Adipose tissue (tissue), 3 donors: ENCODE data around the gene UBXN10. TPM values are rescaled to one million over a fixed set of nuclear protein-coding genes. Genes with fewer than 3 reads are reported as not detected.

Experiments
- H3K27ac ChIP-seq: one replicate; pipeline ENCODE4 v1.5.1; 2013; ENCODE audit warnings: low read depth, low read length
- WGBS, 3 donors: extraction: QIAGEN DNeasy Blood & Tissue Kit; methylation state at CpG; one replicate each; pipeline ENCODE4 v1.1.7; 2013; 5-methylcytosine and 5-hydroxymethylcytosine counted together
- polyA plus RNA-seq, 3 donors: library from polyadenylated mRNA; stranded (reverse); fragments of 200-250 nt; gene quantifications; one replicate each; pipeline ENCODE4 v1.2.3, GENCODE V29; 2013
- donor health status: healthy with polysubstance abuse.
- donor health status: Bipolar disorder and iron deficiency.
- donor health status: healthy.

The UBXN10 gene
- polyA plus RNA-seq, 3 donors = 0.24 to 0.68 (median 0.34) TPM

DNA sequence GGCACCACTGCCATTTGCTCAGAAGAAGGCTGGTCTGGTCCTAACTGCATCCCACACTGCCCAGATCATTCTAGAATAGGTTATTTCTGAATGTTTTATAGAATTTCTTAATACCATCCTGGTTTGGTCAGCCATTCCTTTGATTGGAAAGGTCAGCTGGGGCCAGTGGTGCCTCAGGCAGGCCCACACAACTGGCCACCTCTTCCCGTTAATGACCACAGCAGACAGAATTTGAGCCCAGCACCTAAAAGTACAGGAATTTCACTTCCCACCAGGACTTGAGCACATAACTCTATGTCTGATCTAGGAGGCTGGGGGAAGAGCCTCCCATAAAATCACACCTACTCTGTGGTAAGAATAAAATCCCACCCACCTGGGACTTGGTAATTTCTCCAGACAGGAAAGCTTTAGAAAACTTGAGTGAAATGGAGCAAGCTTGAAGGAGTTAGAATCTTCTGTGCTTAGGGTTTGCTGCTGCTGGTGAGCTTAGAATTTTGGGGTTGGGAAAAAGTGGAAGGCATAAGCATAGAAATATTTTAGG is 7.0 kb downstream of the UBXN10 start:
- whole genome bisulfite sequencing, 3 donors = 67 to 95% (median 85%) methylated on average over 1 of the region's 1 CpG
- H3K27ac ChIP-seq = no peak overlapping the region

DNA sequence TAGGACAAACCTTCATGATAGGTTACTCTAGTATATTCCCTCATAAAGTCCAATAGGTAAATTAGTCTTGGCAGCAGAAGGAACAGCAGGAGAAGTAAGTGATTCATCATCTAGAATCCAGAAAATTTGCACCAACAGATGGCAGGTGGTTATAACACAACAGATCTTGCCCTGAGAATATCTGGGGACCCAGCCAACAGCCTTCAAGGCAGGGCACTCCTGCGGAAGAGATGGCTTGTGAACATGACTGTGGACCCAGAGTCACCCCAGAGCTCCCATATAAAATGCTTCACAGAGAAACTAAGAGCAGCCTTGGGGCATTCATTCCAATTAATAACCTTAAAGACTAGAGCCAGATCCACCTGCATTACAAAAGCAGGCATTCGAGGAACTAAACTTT is 8.3 kb downstream of the UBXN10 start:
- no peak overlapping the region for H3K27ac ChIP-seq
- WGBS, 3 donors = 85 to 94% (median 92%) methylated on average over 2 of the region's 2 CpGs

- WGBS, 3 donors = 25 to 37% (median 32%) methylated on average over 15 of the region's 15 CpGs
Observed at GRCh38 chr1:20194757-20195461, 9.0 kb downstream of the UBXN10 start.

GRCh38 chr1:20195462-20195780 is 9.5 kb downstream of the UBXN10 start:
- no peak overlapping the region for H3K27ac ChIP-seq
- 53 to 74% (median 73%) methylated on average over 4 of the region's 4 CpGs for WGBS, 3 donors

More at GRCh38 chr1:20194757-20195461, 9.0 kb downstream of the UBXN10 start:
- H3K27ac ChIP-seq = no peak overlapping the region

- H3K27ac ChIP-seq = no peak overlapping the region
- 61 to 77% (median 67%) methylated on average over 5 to 6 of the region's 6 CpGs for WGBS, 3 donors
Observed at GRCh38 chr1:20197329-20197791, 11.5 kb downstream of the UBXN10 start.

GRCh38 chr1:20198296-20198695 is 12.4 kb downstream of the UBXN10 start:
- no peak overlapping the region for H3K27ac ChIP-seq
- 44 to 89% (median 85%) methylated on average over 1 of the region's 1 CpG for WGBS, 3 donors

DNA sequence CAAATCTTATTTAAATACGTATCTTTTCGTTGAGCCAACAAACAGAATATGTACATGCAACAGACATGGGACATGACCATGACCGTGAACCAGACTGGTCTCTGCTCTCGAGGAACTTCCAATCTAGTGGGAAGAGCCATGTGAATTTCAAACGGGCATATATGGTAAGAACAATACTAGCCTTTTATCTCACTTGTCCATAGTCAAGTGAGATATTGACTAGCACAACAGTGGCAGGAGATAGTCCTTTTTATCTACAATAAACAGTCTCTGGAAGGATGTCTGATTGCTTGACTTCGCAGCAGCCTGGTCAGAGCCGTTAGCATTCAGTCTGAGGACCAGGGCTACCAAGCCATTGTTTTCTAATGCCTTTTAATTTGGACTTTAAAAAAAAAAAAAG is 13.0 kb downstream of the UBXN10 start:
- no peak overlapping the region for H3K27ac ChIP-seq
- 56 to 70% (median 60%) methylated on average over 7 of the region's 7 CpGs for WGBS, 3 donors

- 33 to 54% (median 42%) methylated on average over 3 of the region's 3 CpGs for WGBS, 3 donors
- H3K27ac ChIP-seq = no peak overlapping the region
Observed at GRCh38 chr1:20199403-20199802, 13.5 kb downstream of the UBXN10 start.

DNA sequence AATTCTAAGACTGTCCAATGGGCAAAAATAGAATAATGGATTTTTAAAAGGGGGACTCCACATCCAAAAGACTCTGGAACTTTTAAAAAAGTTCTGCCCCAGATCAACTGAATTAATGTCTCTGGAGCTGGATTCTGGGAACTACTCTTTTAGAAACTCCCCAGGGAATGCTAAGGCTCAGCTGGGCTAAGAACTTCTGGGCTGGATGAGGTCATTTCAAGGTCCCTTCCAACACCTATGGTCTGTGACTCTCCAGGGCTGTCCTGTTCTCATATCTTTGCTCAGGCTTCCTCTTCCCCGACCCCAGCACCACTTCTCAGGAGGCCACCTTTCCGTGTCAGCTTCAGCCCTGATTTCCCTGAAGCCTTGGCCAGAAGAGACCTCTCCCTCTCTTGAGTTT is 13.9 kb downstream of the UBXN10 start:
- no peak overlapping the region for H3K27ac ChIP-seq
- 50 to 61% (median 55%) methylated on average over 2 of the region's 2 CpGs for WGBS, 3 donors

DNA sequence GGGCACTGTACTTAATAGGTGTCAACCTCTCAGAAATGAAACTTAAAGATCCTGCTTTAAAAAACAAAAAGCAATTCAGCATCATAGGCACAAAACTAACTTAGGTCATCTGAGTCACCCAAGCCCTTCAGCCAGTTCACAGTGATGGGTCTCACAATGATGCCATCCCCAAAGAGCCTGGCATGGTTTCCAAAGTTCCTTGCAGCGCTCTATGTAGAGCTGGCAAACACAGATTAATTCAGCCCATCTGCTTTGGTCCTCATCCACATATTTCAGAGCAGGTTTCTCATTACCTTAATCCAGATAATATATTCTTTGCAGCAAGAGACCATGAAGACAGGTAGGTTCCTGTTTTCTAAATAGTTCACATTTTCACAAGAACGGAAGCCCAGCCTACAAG is 15.1 kb downstream of the UBXN10 start:
- 71 to 84% (median 75%) methylated on average over 2 of the region's 2 CpGs for WGBS, 3 donors

DNA sequence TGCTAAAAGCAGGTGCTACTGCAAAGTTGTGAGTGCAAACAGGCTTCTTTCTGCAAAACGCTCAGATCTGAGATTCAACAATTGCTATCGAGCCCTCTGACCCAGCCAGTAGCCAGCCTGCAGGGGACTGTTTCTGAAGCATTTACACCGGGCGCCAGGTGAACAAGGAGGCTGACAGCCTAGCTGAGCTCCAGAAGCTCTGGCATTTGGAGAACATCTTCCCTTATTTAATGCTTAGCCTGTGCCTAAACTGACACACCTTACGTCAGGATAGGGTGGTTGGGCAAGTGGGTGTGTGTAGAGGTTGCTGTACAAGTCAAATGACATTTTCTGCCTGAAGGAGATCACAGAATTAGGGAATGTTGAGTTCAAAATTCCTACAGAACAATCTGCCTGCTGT is 16.3 kb downstream of the UBXN10 start:
- 84 to 92% (median 90%) methylated on average over 5 of the region's 5 CpGs for WGBS, 3 donors
- H3K27ac ChIP-seq = no peak overlapping the region

More for the DNA sequence above, 15.1 kb downstream of the UBXN10 start:
- H3K27ac ChIP-seq = no peak overlapping the region

- H3K27ac ChIP-seq = no peak overlapping the region
- WGBS, 3 donors = 75 to 85% (median 78%) methylated on average over 4 of the region's 4 CpGs
Observed at GRCh38 chr1:20207546-20207945, 21.6 kb downstream of the UBXN10 start.

GRCh38 chr1:20209471-20209870 is 23.6 kb downstream of the UBXN10 start:
- 55 to 66% (median 64%) methylated on average over 4 of the region's 4 CpGs for WGBS, 3 donors
- no peak overlapping the region for H3K27ac ChIP-seq

DNA sequence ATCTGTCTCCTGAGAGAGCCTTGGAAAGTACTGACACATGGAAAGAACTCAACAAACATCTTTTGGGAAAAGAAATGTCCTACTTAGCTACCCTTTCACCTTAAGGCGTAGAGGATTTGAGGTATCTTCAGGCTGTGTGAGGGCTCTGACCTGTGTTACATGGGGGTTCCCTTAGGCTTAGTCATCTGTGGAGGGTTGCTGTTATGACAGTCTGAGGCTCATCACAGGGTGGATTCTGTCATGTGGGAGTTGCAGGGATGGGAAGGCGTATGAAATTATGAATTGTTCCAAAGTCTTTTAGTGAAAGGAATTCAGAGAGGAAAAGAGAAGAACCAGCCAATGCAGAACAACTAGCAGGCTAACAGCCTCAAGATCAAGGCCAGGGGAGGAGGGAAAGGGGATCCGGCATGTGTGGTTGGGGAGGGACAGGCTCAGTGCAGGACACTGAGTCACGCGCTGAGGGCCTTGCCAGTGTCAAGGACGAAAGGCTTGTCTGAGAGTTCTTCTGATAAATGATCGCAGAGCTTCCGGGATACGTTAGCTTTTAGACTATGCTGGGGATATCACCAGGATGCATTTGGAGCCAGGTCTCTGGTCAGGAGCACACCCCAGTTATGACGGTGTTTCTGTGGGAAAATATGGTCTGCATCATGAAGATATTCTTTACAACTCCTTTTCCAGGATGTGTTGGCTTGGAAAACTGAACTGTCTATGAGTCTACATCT is 25.0 kb downstream of the UBXN10 start:
- no peak overlapping the region for H3K27ac ChIP-seq
- 62 to 72% (median 68%) methylated on average over 10 of the region's 10 CpGs for WGBS, 3 donors

DNA sequence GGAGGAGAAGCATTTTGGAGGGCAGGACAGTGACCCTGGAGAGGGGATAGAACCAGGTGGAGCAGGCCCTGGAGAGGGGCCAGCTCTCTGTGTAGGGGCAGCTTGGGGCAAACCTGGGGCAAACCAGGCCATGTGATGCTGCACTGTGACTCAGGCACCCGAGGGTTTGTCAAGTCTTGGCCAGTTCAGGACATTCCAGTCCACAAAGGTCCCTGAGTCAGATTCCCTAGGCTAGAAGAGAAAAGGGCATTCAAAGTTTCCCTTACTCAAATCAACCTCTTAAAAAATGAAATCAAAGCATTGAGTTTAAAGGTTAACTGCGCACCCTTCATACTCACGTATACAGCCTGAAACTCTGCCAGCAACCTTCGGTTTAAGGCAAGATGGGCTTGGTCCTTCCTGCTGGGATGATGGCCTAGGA is 25.6 kb downstream of the UBXN10 start:
- WGBS, 3 donors = 56 to 69% (median 61%) methylated on average over 4 of the region's 4 CpGs
- H3K27ac ChIP-seq = no peak overlapping the region

DNA sequence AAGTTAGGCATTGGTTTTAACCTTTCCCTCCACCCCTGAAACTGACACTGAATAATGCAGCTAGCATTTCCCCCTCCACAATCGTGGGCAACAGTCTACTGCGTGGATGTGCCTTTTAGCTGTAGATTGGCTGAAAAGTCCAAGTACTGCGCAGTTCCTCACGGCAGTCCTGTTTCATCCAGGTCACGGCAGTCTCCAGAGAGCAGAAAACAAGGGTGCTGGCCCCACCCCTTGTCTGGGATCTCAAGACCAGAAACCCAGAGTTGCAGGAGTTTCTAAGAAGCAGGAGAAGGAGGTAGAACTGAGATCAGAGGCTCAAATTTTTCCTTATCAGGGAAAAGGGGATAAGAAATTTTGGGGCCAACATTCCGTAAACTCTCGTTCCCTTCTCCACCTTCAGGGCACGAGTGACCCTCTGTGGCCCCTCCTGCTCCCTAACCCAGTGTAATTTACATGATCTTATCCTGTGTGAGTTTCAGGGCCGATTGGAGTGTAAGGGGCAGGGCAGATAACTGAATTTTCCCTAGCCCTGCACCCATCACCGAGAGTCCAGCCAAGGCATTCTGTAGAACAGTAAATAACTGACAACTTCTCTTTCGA is 26.3 kb downstream of the UBXN10 start:
- no peak overlapping the region for H3K27ac ChIP-seq
- 58 to 66% (median 65%) methylated on average over 11 of the region's 11 CpGs for WGBS, 3 donors

DNA sequence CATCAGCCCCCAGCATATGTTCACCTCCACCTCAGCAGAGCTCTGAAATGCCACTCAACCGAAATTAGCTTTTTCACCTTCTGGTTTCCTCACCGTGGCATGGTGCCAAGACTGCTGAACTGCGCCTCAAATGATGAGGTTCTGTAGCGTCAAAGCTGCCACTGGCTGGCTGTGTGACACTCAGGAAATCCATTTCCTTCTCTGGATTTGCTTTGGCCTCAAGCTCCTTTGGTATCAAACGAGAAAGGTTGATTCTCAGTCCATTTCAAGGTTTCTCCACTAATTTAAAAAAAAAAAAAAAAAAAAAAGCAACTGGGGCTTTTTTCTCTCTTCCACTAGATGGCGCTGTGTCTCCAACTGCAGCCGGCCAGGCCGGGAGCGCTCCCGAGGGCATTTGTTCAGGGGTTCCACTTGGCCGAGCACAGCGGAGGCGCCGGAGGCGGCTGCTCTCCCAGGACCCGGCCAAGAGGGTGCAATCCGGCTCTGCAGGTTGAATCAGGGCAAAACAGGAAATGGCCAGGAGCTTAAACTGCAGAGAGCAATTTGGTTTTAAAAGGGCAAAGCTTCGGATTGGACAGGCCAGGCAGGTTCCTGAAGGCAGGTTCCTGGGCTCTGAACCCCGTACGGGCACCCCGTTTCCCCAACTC is 26.9 kb downstream of the UBXN10 start:
- WGBS, 3 donors = 3 to 5% (median 5%) methylated on average over 21 of the region's 21 CpGs
- no peak overlapping the region for H3K27ac ChIP-seq

DNA sequence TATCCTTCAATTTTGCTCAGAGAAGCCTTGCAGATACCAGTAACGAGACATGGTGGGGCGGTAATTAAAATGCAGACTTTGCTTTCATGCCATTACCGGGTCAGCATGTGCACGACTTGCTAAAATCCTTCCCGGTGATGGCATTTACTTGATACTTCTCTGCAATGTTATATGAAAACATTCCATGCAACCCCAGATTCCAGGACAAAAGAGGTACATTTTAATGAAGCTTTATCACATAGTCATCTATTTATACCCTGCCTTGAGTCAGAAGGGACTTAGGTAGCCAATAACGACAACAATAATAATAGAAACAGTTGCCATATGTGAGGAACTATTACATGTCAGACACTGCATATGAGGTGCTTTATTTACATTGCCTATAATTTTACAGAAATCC is 29.8 kb downstream of the UBXN10 start:
- WGBS, 3 donors = 60 to 85% (median 76%) methylated on average over 6 of the region's 6 CpGs
- H3K27ac ChIP-seq = no peak overlapping the region

DNA sequence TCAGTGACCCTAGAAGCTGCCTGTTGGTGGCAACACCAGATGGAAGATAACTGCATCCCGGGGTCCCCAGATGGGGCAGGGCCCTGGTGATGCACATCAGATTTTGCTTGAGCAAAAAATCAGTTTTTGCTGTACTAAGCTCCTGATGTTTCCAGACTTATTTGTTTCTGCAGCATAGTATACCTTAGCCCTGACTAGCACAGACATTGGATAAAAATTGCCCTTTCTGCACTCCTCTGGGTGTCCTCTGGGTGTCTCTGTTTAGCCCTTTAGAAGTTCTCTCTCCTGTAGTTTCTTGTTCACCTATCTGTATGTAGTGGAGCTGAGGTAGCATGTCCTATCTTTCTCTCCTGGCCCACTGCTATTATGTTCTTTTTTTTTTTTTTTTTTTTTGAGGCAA is 30.7 kb downstream of the UBXN10 start:
- WGBS, 3 donors = 83 to 97% (median 89%) methylated on average over 1 of the region's 1 CpG
- no peak overlapping the region for H3K27ac ChIP-seq
